ENCODE data around the gene DNAJB6.

DNA sequence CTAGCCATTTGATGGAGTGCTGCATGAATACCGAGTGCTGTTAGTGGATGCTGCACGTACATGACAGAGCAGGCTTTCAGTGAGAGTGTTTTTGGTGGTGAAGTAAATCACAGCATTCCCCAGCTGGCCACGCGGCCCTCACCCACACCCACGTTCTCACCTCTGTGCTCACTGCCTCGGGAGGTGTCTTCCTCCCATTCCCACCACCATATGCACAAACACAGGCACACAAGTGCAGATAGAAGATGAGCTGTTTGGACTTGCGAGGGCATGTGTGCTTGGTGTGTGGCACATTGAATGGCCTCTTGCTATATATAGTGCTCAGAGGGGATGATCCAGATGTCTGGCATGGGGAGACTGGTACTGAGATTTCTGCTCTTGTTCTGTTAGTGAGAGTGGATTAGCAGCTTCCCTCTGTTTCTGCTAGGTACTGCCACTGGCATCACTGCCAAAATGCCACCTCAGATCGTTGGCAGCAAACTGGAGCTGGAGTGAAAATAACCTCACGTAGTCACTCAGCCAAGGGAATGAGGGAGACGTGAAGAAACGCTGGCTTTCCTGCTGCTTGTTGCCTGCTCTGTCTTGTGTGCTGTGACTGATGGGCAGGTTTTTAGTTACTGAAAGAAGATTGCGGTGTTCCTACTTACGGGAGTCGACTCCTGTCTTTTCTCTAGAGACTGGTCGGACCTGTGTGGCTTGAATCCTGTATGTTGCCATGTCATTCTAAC is 19.1 kb downstream of the DNAJB6 start:
- TF ChIP-seq, protein P1, sequence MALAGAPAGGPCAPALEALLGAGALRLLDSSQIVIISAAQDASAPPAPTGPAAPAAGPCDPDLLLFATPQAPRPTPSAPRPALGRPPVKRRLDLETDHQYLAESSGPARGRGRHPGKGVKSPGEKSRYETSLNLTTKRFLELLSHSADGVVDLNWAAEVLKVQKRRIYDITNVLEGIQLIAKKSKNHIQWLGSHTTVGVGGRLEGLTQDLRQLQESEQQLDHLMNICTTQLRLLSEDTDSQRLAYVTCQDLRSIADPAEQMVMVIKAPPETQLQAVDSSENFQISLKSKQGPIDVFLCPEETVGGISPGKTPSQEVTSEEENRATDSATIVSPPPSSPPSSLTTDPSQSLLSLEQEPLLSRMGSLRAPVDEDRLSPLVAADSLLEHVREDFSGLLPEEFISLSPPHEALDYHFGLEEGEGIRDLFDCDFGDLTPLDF (CRISPR knock-in tag; IDR thresholded peaks at IDR 0.05), result no peak
- TF ChIP-seq, protein P2, sequence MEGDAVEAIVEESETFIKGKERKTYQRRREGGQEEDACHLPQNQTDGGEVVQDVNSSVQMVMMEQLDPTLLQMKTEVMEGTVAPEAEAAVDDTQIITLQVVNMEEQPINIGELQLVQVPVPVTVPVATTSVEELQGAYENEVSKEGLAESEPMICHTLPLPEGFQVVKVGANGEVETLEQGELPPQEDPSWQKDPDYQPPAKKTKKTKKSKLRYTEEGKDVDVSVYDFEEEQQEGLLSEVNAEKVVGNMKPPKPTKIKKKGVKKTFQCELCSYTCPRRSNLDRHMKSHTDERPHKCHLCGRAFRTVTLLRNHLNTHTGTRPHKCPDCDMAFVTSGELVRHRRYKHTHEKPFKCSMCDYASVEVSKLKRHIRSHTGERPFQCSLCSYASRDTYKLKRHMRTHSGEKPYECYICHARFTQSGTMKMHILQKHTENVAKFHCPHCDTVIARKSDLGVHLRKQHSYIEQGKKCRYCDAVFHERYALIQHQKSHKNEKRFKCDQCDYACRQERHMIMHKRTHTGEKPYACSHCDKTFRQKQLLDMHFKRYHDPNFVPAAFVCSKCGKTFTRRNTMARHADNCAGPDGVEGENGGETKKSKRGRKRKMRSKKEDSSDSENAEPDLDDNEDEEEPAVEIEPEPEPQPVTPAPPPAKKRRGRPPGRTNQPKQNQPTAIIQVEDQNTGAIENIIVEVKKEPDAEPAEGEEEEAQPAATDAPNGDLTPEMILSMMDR (IDR thresholded peaks at IDR 0.05), result no peak
- TF ChIP-seq TEAD4 (CRISPR knock-in tag; IDR thresholded peaks at IDR 0.05), result no peak

All from WTC11 (cell line).